ENCODE results near the gene EEF1AKMT2.
A peak's percentile ranks its signal among the peaks of the same experiment; 100 is the strongest.

EEF1AKMT2 gene

DNA sequence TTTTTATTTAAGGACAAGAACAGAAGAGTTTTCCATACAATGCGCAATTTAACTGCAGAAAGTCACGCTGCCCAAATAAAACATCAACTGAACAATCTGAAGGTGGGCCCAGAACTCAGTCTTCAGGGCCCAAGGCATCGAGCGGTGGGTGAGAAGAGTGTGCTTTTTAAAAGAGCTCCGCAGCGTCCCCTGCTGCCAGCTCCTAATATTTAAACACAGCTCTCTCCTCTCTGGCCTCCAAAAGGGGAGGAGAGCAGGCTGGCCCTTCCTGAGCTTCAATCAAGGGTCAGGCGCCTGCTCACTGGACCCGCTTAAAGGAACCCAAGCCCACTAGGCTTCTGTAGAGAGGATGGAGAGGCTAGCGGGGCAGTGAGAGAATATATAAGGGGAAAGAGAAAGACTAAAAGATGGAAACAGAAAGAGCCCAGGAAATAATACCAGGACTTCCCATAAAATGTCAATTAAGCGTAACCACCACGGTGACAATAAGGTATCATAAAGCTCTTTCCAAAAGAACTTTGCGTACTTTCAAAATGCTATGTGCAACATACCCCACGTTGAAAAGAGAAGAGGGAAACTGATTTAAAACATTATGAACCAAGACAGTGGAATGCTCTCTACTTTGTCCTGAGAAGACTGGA is 50.3 kb downstream of the EEF1AKMT2 start:
- TF ChIP-seq, protein P1, sequence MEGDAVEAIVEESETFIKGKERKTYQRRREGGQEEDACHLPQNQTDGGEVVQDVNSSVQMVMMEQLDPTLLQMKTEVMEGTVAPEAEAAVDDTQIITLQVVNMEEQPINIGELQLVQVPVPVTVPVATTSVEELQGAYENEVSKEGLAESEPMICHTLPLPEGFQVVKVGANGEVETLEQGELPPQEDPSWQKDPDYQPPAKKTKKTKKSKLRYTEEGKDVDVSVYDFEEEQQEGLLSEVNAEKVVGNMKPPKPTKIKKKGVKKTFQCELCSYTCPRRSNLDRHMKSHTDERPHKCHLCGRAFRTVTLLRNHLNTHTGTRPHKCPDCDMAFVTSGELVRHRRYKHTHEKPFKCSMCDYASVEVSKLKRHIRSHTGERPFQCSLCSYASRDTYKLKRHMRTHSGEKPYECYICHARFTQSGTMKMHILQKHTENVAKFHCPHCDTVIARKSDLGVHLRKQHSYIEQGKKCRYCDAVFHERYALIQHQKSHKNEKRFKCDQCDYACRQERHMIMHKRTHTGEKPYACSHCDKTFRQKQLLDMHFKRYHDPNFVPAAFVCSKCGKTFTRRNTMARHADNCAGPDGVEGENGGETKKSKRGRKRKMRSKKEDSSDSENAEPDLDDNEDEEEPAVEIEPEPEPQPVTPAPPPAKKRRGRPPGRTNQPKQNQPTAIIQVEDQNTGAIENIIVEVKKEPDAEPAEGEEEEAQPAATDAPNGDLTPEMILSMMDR (IDR thresholded peaks at IDR 0.05; ENCODE audit: borderline replicate concordance, insufficient read depth, low read depth, low read length), result peak; percentile 74
- peak overlapping the region; percentile 28 for H3K4me3 ChIP-seq (ENCODE audit: low read depth, low read length)

DNA sequence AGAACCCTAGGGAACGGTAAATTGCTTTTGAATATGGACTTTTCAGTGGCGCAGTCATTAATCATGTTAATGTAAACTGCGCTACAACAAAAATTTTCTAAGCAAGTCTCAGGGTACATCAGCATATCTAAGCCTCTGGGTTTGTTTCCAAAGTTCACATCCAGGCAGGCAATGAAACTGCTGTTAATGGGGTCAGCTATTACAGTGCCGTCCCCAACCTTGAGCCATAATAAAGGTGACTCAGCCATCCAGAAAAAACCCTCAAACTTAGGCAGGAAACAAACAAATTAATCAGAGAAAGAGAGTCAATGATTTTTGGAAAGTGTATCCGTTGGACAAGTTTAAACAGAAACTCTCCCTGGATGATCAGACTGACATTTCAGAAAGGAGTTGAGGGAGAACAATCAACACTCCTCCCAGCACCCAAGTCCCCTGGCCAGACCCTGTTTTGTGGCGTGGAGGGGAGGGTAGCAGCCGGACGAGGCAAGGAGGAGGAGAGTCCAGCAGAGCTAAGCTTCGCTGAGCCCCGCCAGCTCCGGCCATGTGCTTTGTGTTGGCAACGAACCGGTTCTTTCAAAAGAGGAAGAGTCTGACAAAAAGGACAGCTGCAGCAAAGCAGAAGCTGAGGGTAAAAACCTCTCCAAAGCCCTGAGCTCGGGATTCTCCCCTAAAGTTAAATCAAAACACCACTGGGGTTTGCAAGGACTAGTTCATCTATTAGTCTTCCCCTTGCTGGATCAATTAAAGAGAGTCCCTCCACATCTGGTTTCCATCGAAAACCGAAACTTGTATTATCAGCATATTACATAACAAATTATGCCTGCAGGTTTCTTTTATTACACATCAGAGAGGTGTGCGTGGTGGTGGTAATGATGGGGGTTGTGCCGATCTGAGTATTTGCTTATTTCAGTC is 51.1 kb downstream of the EEF1AKMT2 start:
- TF ChIP-seq, protein P1 (IDR thresholded peaks at IDR 0.05; ENCODE audit: borderline replicate concordance, insufficient read depth, low read depth, low read length), result no peak
- peak overlapping the region; percentile 28 for H3K4me3 ChIP-seq (ENCODE audit: low read depth, low read length)

- H3K4me3 ChIP-seq (ENCODE audit: low read depth, low read length), result no peak overlapping the region
- TF ChIP-seq, protein P1 (IDR thresholded peaks at IDR 0.05; ENCODE audit: borderline replicate concordance, insufficient read depth, low read depth, low read length), result no peak
Observed at GRCh38 chr10:124739986-124740368, 51.7 kb downstream of the EEF1AKMT2 start.

DNA sequence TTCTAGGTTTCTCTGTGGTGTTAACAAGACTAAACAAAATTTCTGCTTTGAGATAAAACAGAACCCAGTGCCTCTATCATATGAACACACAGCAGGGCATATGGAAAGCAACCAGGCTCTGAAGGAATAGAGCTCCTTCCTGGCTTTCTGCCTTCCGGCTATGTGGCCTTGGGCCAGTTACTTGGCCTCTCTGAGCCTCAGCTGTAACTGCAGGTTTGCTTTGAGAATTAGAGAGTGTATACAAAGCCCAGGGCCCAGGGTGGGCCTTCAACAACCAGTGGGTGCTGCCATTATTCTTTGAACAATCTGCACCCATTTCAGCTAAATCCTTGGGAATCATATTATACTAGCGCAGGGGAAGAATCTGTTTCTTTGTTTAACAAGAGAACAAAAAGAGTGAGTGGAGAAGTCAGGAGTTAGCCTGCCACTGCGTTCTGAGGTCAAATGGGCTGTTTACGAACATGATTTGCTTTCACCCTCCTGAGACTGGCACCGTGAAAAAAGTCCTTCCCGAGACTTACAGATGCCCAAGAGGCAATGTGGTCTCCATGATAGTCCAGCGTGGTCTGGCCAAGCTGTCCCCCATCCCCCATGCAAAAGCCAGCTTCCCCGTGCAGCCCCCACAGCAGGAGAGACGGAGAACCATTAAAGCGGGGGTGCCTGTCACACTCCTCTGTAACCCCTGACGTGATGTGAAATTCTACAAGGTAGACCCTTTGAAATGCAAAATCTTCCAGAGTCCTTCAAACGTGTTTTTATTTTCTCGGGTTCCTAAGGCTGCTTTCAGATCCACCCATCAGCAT is 52.4 kb downstream of the EEF1AKMT2 start:
- H3K4me3 ChIP-seq (ENCODE audit: low read depth, low read length), result no peak overlapping the region
- TF ChIP-seq, protein P1 (IDR thresholded peaks at IDR 0.05; ENCODE audit: borderline replicate concordance, insufficient read depth, low read depth, low read length), result no peak

DNA sequence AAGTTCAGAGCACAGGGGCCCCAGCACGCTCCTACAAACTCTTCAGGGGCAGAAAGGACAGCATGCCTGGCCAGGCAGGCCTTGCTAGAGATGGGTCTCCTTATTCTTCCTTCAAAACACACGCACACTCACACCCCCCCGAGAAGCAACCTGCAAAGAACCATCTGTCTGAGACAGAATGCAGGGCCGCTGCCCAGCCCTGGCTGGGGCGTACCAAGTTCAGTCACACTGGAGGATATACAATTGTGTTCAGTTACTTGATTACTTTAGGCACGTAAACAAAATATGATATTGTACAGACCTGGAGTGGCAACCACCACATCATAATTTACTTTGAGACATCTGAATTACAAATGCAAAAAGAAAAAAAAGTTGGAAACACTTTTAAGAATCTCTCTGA is 53.2 kb downstream of the EEF1AKMT2 start:
- TF ChIP-seq, protein P1 (IDR thresholded peaks at IDR 0.05; ENCODE audit: borderline replicate concordance, insufficient read depth, low read depth, low read length), result no peak
- H3K4me3 ChIP-seq (ENCODE audit: low read depth, low read length), result no peak overlapping the region

DNA sequence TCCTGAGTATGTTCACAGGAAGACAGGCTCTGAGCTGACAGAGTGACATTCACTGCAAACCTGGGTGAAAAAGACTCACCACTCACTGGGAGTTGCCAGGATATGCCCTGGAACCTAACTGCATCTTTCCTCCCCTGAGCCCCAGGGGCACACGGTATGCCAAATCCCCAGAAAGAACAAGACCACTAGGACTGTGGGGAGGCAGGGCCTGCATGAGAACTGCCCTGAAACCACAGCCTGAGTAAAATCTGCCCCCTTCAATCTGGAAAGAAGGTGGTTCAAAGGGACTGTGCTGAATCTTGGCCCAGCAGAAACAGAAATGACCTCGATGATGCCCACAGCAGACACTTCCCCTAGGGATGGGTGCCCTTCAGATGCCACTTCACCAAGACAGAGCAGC is 54.0 kb downstream of the EEF1AKMT2 start:
- TF ChIP-seq, protein P1 (IDR thresholded peaks at IDR 0.05; ENCODE audit: borderline replicate concordance, insufficient read depth, low read depth, low read length), result no peak
- no peak overlapping the region for H3K4me3 ChIP-seq (ENCODE audit: low read depth, low read length)
